ENCODE results near the gene NECAB2. TPM values are rescaled to one million over a fixed set of nuclear protein-coding genes. Genes with fewer than 3 reads are reported as not detected.

The NECAB2 gene
- total and polyA plus RNA-seq, 2 of the 8 experiments (the other 6 are each of a cell fraction or from before 2014, with no cell fraction given), result 3.6 to 4.2 TPM

DNA sequence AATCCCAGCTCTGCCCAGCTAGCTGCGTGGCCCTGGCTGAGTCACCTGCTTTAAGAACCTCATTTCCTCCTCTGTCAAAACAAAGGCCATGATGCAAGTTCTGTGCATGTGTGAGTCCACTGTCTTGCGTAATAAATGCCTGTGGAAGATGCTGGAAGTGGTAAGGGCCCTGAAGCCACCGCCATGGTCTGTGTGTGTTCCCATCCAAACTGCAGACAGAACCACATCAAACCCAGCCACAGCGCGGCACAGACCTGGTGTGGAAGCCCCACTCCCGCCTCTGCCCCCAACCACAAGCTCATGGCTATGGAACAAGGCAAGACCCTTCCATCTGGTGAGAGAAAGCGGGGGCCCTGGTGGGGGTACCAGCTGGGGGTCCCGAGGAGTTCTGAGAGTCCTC, 26.0 kb downstream of the NECAB2 start:
- H3K4me1 ChIP-seq (replicated peaks in 1 of 4; ENCODE audit: control insufficient read depth in 3 of 4, insufficient read depth in 4 of 4, low read length in 3 of 4), result peaks cover 2 to 12% (median 7%) of the 10 kb centered on the region in 4 experiments; a peak in 5 of 7 replicates
- ChIA-PET POLR2A (ENCODE audit: partially characterized antibody) (interaction anchor here (0.6 to 1.6 kb wide), 5 partner anchors 10 to 65 kb away, joined by 3 to 4 read pairs (median 3); no protein-coding TSS in a partner anchor), CTCF (ENCODE audit: partially characterized antibody) (interaction anchor here (0.6 to 6.0 kb wide), 14 partner anchors 12 to 517 kb away, joined by 3 to 42 read pairs (median 4); partner anchors contain the start of gene SLC38A8)
- H3K4ac ChIP-seq (replicated peaks; ENCODE audit: insufficient read length, low read depth, low read length), result no peak overlapping the region
- H2BK15ac ChIP-seq (ENCODE audit: low read length), result no peak overlapping the region
- H3K4me3 ChIP-seq (ENCODE audit: extremely low read depth in 1 of 4, insufficient read depth in 2 of 4, low read depth in 3 of 4, low read length in 4 of 4), result no peak overlapping the region
- DNase-seq (ENCODE audit: low read depth in 1 of 2, low spot score in 2 of 2) (no peak), FAIRE-seq (no peak)
- TF ChIP-seq ZNF274 (IDR thresholded peaks at IDR 0.05; ENCODE audit: borderline replicate concordance, extremely low read depth, low read length) (no peak), CEBPB (IDR thresholded peaks at IDR 0.05; ENCODE audit: low read depth, low read length) (peak; percentile 34; the same call in 1 of the 2 replicates)
- H3K79me1 ChIP-seq (ENCODE audit: low read depth, low read length), result no peaks in the 10 kb centered on the region
- H3K56ac ChIP-seq (replicated peaks; ENCODE audit: insufficient read length, low read depth, low read length), result no peak overlapping the region
- no peak overlapping the region for H3K4me2 ChIP-seq (ENCODE audit: insufficient read depth in 1 of 2, low read depth in 2 of 2, low read length in 2 of 2)
- peaks cover 0 to 2% of the 10 kb centered on the region in 2 experiments for H4K20me1 ChIP-seq (replicated peaks in 1 of 2; ENCODE audit: control insufficient read depth in 1 of 2, insufficient read depth in 2 of 2, low read length in 2 of 2)
- H3K36me3 ChIP-seq (ENCODE audit: control insufficient read depth in 2 of 4, insufficient read depth in 4 of 4, low read length in 3 of 4), result no peaks in the 10 kb centered on the region; a peak in 1 of 8 replicates
- H2BK120ac ChIP-seq (replicated peaks; ENCODE audit: low read depth, low read length), result no peak overlapping the region
- H2BK5ac ChIP-seq (ENCODE audit: low read depth, low read length), result no peak overlapping the region
- H3K14ac ChIP-seq (ENCODE audit: insufficient read length), result no peak overlapping the region
- H3K9me3 ChIP-seq (ENCODE audit: insufficient read depth in 2 of 2, low read depth in 1 of 2, low read length in 1 of 2), result no peaks in the 10 kb centered on the region; a peak in 1 of 4 replicates
- H4K91ac ChIP-seq (replicated peaks; ENCODE audit: insufficient read length, low read length), result no peak overlapping the region
- H2AFZ ChIP-seq (ENCODE audit: low read length), result no peak overlapping the region
- H3K23ac ChIP-seq (ENCODE audit: insufficient read length), result no peak overlapping the region
- no peaks in the 10 kb centered on the region for H3K79me2 ChIP-seq (ENCODE audit: control insufficient read depth in 1 of 2, insufficient read depth in 2 of 2, low read length in 2 of 2)
- H3K27me3 ChIP-seq (replicated peaks in 1 of 4; ENCODE audit: control insufficient read depth in 3 of 4, extremely low read depth in 1 of 4, insufficient read depth in 3 of 4, low read length in 3 of 4), result no peaks in the 10 kb centered on the region
- H3K18ac ChIP-seq (ENCODE audit: extremely low read depth, low read length), result no peak overlapping the region
- H2BK12ac ChIP-seq (ENCODE audit: low read depth, low read length), result no peak overlapping the region
- H2AK5ac ChIP-seq (ENCODE audit: low read depth, low read length), result no peak overlapping the region
- no peak overlapping the region for H3K27ac ChIP-seq (ENCODE audit: low read depth, low read length)
- no peak overlapping the region for H4K5ac ChIP-seq (ENCODE audit: insufficient read length, low read depth, low read length)
- no peak overlapping the region; the same call in 1 of the 2 replicates for H4K8ac ChIP-seq (ENCODE audit: extremely low read depth, insufficient read depth, low read length)
- no peak overlapping the region for H2BK20ac ChIP-seq (ENCODE audit: low read length)
- no peaks in the 10 kb centered on the region for H3K23me2 ChIP-seq (ENCODE audit: low read depth, low read length)
- WGBS, 2 experiments (ENCODE audit: extremely low coverage in 1 of 2, insufficient coverage in 1 of 2, insufficient read length in 1 of 2, insufficient replicate concordance in 2 of 2, low coverage in 1 of 2, low lambda C conversion rate in 2 of 2, missing lambda C conversion rate in 1 of 2), result 94% methylated on average over 7 of the region's 8 CpGs; no CpG with 5 or more reads in 1 of the 2 experiments
- H3K9ac ChIP-seq (replicated peaks in 1 of 4; ENCODE audit: extremely low read depth in 1 of 4, low read depth in 3 of 4, low read length in 3 of 4), result no peak overlapping the region
